Renal cortical epithelial cell (primary cell): Measurements from ENCODE around the gene KLK2. TPM values are rescaled to one million over a fixed set of nuclear protein-coding genes. Genes with fewer than 3 reads are reported as not detected.

Experiments used
- DNase-seq: peaks from one replicate; pipeline ENCODE4 v3.0.0-alpha.2; 2011; ENCODE audit warnings: low read depth
- total RNA-seq: library from RNA; depleted of rRNA; stranded (reverse); fragments of >200 nt; gene quantifications from 2 replicates; pipeline ENCODE4 v1.2.3, GENCODE V29; 2014

Gene KLK2
- total RNA-seq, 1 donor from 2014 or later, result not detected

DNA sequence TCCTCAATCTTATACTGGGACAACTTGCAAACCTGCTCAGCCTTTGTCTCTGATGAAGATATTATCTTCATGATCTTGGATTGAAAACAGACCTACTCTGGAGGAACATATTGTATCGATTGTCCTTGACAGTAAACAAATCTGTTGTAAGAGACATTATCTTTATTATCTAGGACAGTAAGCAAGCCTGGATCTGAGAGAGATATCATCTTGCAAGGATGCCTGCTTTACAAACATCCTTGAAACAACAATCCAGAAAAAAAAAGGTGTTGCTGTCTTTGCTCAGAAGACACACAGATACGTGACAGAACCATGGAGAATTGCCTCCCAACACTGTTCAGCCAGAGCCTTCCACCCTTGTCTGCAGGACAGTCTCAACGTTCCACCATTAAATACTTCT lies 22.5 kb upstream of the KLK2 start:
- no peak for DNase-seq

DNA sequence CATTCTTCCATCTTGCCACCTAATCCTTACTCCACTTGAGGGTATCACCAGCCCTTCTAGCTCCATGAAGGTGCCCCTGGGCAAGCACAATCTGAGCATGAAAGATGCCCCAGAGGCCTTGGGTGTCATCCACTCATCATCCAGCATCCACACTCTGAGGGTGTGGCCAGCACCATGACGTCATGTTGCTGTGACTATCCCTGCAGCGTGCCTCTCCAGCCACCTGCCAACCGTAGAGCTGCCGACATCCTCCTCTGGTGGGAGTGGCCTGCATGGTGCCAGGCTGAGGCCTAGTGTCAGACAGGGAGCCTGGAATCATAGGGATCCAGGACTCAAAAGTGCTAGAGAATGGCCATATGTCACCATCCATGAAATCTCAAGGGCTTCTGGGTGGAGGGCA lies 21.6 kb upstream of the KLK2 start:
- no peak for DNase-seq

DNA sequence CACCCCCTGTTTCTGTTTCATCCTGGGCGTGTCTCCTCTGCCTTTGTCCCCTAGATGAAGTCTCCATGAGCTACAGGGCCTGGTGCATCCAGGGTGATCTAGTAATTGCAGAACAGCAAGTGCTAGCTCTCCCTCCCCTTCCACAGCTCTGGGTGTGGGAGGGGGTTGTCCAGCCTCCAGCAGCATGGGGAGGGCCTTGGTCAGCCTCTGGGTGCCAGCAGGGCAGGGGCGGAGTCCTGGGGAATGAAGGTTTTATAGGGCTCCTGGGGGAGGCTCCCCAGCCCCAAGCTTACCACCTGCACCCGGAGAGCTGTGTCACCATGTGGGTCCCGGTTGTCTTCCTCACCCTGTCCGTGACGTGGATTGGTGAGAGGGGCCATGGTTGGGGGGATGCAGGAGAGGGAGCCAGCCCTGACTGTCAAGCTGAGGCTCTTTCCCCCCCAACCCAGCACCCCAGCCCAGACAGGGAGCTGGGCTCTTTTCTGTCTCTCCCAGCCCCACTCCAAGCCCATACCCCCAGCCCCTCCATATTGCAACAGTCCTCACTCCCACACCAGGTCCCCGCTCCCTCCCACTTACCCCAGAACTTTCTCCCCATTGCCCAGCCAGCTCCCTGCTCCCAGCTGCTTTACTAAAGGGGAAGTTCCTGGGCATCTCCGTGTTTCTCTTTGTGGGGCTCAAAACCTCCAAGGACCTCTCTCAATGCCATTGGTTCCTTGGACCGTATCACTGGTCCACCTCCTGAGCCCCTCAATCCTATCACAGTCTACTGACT lies 18.4 kb upstream of the KLK2 start, which contains the start of gene KLK3:
Gene KLK3, plus strand, starts transcription at position 280 of the 775 bp plus-strand sequence. Its CDS starts 41 bp downstream, at position 321.
- DNase-seq, result no peak

DNA sequence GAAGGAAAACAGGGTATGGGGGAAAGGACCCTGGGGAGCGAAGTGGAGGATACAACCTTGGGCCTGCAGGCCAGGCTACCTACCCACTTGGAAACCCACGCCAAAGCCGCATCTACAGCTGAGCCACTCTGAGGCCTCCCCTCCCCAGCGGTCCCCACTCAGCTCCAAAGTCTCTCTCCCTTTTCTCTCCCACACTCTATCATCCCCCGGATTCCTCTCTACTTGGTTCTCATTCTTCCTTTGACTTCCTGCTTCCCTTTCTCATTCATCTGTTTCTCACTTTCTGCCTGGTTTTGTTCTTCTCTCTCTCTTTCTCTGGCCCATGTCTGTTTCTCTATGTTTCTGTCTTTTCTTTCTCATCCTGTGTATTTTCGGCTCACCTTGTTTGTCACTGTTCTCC lies 15.9 kb upstream of the KLK2 start:
- DNase-seq, result no peak

DNA sequence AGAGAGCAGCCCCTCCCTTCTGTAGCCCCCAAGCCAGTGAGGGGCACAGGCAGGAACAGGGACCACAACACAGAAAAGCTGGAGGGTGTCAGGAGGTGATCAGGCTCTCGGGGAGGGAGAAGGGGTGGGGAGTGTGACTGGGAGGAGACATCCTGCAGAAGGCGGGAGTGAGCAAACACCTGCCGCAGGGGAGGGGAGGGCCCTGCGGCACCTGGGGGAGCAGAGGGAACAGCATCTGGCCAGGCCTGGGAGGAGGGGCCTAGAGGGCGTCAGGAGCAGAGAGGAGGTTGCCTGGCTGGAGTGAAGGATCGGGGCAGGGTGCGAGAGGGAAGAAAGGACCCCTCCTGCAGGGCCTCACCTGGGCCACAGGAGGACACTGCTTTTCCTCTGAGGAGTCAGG lies 14.4 kb upstream of the KLK2 start:
- no peak for DNase-seq

DNA sequence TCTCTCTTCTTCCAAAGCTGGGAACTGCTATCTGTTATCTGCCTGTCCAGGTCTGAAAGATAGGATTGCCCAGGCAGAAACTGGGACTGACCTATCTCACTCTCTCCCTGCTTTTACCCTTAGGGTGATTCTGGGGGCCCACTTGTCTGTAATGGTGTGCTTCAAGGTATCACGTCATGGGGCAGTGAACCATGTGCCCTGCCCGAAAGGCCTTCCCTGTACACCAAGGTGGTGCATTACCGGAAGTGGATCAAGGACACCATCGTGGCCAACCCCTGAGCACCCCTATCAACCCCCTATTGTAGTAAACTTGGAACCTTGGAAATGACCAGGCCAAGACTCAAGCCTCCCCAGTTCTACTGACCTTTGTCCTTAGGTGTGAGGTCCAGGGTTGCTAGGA lies 13.4 kb upstream of the KLK2 start:
- DNase-seq, result no peak

DNA sequence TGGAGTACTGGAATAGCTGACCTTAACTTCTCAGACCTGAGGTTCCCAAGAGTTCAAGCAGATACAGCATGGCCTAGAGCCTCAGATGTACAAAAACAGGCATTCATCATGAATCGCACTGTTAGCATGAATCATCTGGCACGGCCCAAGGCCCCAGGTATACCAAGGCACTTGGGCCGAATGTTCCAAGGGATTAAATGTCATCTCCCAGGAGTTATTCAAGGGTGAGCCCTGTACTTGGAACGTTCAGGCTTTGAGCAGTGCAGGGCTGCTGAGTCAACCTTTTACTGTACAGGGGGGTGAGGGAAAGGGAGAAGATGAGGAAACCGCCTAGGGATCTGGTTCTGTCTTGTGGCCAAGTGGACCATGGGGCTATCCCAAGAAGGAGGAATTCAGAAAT lies 12.2 kb upstream of the KLK2 start:
- DNase-seq, result no peak

DNA sequence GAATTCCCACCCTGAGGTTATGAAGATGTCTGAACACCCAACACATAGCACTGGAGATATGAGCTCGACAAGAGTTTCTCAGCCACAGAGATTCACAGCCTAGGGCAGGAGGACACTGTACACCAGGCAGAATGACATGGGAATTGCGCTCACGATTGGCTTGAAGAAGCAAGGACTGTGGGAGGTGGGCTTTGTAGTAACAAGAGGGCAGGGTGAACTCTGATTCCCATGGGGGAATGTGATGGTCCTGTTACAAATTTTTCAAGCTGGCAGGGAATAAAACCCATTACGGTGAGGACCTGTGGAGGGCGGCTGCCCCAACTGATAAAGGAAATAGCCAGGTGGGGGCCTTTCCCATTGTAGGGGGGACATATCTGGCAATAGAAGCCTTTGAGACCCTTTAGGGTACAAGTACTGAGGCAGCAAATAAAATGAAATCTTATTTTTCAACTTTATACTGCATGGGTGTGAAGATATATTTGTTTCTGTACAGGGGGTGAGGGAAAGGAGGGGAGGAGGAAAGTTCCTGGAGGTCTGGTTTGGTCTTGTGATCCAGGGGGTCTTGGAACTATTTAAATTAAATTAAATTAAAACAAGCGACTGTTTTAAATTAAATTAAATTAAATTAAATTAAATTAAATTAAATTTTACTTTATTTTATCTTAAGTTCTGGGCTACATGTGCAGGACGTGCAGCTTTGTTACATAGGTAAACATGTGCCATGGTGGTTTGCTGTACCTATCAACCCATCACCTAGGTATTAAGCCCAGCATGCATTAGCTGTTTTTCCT lies 11.5 kb upstream of the KLK2 start:
- no peak for DNase-seq

DNA sequence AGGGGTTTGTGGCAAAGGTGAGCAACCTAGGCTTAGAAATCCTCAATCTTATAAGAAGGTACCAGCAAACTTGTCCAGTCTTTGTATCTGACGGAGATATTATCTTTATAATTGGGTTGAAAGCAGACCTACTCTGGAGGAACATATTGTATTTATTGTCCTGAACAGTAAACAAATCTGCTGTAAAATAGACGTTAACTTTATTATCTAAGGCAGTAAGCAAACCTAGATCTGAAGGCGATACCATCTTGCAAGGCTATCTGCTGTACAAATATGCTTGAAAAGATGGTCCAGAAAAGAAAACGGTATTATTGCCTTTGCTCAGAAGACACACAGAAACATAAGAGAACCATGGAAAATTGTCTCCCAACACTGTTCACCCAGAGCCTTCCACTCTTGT lies 3.8 kb upstream of the KLK2 start:
- DNase-seq, result no peak

DNA sequence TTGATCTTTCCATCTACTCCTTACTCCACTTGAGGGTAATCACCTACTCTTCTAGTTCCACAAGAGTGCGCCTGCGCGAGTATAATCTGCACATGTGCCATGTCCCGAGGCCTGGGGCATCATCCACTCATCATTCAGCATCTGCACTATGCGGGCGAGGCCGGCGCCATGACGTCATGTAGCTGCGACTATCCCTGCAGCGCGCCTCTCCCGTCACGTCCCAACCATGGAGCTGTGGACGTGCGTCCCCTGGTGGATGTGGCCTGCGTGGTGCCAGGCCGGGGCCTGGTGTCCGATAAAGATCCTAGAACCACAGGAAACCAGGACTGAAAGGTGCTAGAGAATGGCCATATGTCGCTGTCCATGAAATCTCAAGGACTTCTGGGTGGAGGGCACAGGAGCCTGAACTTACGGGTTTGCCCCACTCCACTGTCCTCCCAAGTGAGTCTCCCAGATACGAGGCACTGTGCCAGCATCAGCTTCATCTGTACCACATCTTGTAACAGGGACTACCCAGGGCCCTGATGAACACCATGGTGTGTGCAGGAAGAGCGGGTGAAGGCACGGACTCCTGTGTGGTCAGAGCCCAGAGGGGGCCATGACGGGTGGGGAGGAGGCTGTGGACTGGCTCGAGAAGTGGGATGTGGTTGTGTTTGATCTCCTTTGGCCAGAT lies 2.7 kb upstream of the KLK2 start:
- DNase-seq, result no peak

DNA sequence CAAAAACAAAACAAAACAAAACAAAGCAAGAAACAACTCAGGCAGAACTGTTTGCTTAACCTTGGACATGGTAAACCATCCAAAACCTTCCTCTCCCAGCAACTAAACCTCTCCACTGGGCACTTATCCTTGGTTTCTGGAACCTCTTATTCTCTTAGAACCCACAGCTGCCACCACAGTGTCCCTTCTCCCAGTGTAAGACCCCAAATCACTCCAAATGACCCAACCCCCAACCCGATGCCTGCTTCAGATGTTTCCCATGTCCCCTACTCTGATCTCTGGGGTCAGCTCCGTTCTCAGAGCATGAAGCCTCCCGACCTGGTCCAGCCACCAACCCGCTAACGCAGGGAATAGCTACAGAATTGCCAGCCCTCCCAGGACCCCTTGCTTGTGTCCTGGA lies 972 bp downstream of the KLK2 start:
- no peak for DNase-seq

DNA sequence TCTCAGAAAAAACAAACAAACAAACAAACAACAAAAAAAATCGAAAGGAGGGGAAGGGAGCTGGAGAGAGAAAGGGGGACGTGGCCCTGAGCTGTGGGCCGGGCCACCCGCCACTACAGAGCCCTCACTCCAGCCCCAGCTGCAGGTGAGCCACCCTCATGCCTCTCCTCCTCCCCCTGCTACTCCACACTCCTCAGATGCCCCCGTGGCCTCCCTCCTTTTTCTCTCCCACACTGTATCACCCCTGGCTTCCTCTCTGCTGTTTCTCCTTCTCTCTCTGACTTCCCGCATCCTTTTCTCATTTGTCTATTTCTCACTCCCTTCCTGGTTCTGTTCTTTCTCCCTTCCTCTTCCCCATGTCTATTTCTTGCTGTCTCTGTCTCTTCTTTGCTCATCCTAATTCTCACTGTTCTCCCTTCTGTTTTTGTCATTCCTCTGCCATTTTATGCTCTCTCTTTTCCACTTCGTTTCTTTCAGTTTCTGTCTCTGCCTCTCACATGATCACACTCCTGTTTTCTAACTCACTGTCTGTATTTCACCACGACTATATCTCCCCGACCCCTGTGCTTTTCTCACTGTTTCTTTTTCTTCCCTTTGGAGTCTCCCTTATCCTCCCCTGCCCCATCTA lies 2.7 kb downstream of the KLK2 start:
- no peak for DNase-seq

DNA sequence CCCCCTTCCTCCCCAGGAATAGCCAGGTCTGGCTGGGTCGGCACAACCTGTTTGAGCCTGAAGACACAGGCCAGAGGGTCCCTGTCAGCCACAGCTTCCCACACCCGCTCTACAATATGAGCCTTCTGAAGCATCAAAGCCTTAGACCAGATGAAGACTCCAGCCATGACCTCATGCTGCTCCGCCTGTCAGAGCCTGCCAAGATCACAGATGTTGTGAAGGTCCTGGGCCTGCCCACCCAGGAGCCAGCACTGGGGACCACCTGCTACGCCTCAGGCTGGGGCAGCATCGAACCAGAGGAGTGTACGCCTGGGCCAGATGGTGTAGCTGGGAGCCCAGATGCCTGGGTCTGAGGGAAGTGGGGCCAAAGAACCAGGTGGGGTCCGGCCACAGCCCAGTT lies 3.2 kb downstream of the KLK2 start:
- DNase-seq, result no peak

DNA sequence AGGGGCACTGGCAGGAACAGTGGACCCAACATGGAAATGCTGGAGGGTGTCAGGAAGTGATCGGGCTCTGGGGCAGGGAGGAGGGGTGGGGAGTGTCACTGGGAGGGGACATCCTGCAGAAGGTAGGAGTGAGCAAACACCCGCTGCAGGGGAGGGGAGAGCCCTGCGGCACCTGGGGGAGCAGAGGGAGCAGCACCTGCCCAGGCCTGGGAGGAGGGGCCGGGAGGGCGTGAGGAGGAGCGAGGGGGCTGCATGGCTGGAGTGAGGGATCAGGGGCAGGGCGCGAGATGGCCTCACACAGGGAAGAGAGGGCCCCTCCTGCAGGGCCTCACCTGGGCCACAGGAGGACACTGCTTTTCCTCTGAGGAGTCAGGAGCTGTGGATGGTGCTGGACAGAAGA lies 4.1 kb downstream of the KLK2 start:
- DNase-seq, result no peak

DNA sequence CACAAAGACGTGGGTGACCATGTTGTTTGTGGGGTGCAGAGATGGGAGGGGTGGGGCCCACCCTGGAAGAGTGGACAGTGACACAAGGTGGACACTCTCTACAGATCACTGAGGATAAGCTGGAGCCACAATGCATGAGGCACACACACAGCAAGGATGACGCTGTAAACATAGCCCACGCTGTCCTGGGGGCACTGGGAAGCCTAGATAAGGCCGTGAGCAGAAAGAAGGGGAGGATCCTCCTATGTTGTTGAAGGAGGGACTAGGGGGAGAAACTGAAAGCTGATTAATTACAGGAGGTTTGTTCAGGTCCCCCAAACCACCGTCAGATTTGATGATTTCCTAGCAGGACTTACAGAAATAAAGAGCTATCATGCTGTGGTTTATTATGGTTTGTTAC lies 5.6 kb downstream of the KLK2 start:
- no peak for DNase-seq

DNA sequence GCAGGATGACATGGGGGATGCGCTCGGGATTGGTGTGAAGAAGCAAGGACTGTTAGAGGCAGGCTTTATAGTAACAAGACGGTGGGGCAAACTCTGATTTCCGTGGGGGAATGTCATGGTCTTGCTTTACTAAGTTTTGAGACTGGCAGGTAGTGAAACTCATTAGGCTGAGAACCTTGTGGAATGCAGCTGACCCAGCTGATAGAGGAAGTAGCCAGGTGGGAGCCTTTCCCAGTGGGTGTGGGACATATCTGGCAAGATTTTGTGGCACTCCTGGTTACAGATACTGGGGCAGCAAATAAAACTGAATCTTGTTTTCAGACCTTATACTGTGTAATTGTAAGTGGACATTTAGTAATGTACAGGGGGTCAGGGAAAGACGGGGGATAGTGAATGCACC lies 7.0 kb downstream of the KLK2 start:
- no peak for DNase-seq

DNA sequence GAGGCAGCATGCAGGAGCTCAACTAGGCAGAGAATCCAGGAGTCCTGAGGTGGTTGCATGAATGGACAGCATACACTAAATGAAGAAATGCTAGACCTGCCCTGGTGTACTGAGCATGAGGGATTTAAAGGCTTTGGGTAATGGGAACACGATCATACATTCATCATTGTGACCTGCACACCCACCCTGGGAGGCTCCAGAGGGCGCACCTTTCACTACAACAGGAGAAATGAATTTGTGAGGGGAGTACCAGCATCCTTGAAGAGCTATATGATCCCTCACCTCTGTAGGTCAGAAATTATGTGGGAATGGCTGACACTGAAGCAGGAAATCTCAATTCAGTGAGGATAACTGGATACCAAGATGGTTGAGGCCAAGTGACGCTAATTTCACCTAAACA lies 8.9 kb downstream of the KLK2 start:
- no peak for DNase-seq

DNA sequence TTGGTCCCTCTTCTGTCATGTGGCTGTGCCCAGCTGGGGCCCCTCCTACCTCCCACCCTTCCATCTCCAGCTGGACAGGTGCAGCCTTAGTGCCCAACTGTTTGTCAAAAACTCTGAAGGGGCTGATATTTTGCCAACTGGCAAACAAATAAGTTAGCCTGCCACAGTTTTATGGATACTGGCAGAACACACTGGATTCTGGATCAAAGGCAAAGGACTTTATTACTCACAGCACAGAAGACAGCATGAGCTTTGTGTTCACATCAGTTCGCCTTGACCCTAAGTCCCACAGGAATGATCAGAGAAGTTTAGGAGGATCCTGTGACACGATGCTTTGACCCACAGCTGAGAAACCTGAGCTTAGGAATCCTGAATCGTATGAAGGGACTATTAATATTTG lies 16.4 kb downstream of the KLK2 start:
- no peak for DNase-seq

DNA sequence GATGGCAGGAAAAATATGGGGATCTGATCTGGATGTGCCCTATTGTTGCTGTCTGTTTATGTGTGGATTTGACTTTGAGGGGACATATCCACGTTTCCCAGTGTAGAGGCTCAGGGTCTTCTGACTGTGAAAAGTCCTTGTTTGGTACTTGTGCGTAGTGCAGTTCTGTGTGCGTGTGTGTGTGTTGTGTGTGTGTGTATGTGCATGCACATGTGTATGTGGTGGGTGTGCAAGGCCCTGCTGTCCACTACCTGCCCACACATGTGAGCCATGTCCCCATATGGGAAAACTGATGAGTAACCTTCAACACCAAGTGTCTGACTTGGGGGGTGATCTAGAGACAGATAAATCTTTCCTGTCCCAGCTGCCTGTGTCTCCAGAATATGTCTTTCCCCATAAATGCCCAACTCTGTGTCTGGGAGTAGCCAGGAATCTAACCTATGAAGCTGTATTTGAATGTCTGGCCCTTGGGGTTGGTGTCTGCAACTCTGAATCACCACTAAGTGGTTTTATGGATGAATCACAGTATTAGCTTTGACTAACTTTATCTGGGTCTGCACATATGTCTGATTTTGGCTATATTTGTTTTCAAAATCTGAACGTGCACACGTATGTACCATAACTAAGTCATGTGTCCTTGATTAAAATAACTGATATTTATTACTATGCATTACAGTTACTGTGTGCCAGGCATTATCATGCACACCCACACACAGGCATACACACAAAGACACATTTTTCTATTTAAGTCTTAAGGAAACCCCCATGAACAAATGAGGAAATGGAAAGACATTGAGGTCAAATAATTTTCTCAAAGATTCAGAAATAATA lies 17.4 kb downstream of the KLK2 start:
- DNase-seq, result peak; percentile 18

DNA sequence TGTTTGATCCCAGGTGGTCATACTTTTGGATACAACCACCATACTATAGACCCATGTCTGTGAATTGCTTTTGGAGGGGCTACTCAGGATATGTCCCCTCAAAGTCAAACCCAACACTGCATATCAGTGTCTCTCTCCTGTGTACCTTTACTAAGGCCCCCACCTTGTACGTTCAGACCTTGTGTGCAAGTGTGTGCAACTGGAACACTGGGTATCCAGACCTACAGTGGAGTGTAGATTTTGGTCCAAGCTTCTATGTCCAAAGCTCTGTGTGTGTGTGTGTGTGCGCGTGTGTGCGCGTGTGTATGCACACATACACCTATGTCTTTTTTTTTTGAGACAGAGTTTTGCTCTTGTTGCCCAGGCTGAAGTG lies 18.0 kb downstream of the KLK2 start:
- no peak for DNase-seq

DNA sequence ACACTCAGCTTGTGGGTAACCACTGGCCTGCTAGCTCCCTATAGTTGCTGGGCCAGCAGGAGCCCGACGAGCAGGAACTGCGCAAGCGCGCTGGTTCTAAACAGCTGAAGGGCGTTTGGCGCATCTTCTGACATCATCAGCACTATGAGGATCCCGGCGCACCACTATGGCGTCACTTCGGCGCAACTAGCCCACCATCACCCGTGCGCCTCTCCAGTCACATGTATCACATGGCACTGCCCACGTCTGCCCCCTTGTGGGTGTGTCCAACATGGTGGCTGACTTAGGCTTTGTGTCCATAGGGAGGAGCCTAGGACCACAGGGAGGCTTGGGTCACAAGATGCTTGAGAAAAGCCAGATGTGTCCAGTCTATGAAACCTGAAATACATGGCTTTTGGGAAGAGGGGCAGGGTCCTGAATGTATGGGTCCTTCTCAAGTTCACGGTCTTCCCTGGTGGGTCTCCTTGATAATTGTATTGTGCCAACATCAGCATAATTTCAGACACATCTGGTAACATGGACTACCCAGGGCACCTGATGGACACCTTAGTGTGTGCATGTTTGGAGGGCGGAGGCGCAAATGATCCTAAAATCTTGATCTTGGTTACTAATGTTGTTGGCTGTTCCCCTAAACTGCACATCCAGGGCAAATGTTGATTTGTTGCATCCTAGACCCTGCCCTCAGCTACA lies 20.0 kb downstream of the KLK2 start:
- no peak for DNase-seq
